Renal pelvis (tissue), 4 donors: Measurements from ENCODE around the gene RHOB. TPM values are rescaled to one million over a fixed set of nuclear protein-coding genes. Genes with fewer than 3 reads are reported as not detected.
"Not testable (repeated sequence)": the region's sequence is repeated elsewhere in the genome, so short reads cannot be mapped to it uniquely, and the experiment has no call there.

Source experiments
- DNase-seq: peaks from one replicate; pipeline ENCODE4 v3.0.0-alpha.2; 2013
- polyA plus RNA-seq, 3 donors: library from polyadenylated mRNA; unstranded; fragments of 120-200 nt; gene quantifications; one replicate each; pipeline ENCODE4 v1.2.1, GENCODE V29; 2013; ENCODE audit not compliant: insufficient read length in 3 of 3

RHOB gene
- polyA plus RNA-seq, 3 donors, result 69.8 to 99.7 (median 90.9) TPM

DNA sequence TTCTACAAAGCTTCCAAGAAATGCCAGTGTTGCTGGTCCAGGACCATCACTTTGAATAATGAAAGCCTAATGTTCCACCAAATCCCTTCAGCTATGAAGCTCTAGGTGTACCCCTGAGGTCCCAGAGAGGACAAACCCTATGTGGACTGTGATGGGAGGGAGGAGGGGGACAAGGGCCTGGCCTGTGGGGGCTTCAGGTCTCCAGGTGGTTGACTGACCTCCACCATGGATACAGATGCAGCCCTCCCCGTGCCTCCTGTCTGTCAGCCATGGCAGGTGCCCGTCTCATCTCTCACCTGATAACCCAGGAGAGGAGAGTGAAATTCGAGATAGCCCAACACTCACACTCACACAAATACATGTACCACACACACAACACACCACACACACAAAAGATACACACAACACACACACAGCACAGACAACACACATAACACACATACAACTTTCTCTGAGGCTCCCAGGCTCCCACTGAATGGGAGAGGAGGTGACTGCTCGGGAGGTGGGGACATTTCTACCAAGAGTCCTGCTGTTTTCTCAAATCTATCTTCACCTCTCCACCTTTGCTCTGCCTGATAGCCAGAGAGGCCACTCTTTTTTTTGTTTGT, 12.8 kb upstream of the RHOB start:
- DNase-seq, result no peak

DNA sequence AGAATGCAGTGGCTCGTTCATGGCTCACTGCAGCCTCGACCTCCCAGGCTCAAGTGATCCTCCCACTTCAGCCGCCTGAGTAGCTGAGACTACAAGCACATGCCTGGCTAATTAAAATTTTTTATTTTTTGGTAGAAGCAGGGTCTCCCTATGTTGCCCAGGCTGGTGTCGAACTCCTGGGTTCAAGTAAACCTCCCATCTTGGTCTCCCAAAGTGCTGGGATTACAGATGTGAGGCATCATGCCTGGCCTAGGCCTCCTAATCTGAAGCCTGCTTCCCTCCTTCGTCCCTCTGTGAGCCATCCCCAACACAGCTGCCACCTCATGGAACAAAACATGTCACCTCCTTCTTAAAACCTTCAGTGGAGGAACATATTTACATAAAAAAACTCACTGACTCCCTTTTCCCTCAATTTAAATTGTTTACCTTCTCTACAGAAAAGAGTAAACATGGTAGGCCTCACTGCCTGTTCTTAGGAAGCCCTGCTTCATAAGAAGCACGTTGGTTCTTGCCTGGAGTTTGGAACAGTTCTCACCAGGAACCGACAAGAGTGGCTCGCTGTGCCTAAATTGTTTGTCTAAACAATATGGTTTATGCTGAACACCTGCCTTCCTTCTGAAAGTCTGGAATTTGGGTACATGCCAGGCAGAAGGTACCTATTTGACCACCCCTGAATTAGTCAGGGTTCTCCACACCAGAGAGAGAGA, 12.1 kb upstream of the RHOB start:
- no peak for DNase-seq

DNA sequence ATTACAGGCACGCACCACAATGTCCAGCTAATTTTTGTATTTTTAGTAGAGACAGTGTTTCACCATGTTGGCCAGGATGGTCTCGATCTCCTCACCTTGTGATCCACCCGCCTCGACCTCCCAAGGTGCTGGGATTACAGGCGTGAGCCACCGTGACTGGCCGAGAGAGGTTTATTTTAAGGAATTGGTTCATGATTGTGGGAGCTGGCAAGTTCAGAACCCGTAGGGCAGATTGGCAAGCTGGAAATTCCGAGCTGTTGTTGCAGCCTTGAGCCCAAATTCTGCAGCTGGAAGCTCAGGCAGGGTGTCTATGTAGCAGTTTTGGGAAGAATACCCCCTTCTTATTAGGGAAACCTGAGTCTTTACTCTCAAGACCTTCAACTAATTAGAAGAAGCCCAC, 11.4 kb upstream of the RHOB start:
- not testable (repeated sequence) for DNase-seq

DNA sequence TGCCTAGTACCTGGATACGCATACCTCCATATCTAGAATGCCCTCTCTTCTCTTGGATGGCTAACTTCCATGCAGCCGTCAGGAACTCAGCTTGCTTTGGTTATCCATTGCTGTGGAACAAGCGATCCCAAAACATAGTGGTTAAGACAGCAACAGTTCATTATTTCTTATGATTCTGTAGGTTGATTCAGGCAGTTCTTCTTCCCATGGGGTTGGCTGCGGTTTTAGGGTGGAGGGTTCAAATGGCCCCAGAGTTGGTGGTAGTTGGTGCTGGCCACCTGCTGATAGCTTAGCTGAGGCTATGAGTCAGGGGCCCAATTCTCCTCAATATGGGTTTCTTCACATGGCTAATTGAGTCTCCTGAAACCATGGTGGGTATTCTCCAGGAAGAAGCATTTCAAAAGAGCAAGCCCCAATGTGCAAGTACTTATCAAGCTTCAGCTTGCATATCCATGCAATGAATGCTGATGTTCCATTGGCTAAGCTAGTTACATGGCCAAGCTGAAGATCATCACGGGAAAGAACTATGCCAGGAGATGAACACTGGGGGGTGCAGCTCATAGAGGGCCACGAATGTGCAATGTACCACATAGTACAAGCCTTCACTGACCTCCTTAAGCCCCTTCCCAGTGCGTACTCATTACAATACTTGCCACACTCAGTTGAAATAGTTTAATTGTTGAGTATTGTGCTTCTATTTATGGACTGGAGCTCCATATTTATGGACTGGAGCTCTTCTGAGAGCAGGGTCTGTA, 10.0 kb upstream of the RHOB start:
- no peak for DNase-seq

DNA sequence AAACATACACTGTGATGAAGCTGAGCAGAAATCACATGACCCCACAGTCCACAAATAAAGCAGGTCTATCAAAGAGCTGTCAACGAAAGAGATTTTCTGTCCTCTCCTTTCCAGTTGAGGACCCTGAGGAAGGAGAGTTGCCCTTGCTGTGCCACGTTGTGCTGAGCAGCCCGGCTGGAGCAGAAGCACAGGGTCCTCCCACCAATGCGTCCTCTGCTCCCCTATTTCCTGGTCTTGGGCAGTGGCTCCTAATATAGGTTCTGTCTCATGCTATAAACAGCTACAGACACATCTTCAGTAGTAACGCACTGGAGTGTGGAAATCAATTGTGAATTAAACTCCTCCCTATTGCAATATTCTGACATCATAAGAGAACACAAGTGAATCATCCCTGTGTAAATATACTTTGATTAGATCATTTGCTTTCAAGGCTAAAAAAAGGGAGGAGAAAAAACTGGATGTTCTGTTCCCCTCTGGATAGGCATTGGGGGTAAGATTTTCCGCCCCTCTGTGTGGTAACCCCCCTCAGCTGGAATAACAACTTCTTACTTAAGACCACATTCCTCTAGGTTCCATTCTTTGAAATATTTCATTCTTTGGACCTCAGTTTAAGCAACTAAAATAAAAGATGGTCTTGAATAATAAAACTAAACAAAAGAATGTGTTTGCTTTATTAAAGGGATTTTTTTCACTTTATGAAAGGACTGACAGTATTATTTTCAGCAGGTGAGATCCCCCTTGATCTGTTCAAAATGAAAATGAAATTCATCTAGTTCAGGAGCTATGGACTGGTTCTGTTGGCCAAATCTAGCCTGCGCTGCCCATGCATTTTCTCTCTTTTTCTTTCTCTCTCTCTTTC, 8.3 kb upstream of the RHOB start:
- no peak for DNase-seq

DNA sequence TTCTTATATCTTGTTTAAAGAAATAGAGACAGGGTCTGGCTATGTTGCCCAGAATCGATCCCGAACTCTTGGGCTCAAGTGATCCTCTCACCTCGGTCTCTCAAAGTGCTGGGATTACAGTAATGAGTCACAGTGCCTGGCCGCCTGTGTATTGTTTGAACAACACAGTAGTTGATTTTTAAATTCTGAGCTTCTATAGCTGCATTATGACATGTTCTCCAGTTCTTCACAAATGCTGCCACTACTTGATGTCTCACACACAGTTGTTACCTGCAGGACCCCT, 7.7 kb upstream of the RHOB start:
- no peak for DNase-seq

DNA sequence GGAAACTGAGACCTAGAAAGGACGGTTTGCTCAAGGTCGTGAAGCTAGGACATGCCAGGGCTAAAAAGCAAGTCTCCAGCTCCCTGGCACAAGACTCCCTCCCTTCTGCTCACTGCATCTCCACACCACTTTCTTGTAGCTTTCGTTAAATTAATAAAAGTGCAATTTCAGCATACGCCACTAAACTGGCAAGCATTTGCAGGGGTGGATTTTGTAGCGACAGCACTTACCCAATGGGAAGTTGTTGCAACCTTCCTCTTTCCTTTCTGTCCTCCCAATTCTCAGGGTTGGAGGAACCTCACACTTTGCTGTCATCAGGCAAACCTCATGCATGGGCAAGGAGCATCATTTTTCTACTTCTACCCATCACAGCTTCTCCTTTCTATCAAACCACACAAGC, 7.4 kb upstream of the RHOB start:
- DNase-seq, result no peak

DNA sequence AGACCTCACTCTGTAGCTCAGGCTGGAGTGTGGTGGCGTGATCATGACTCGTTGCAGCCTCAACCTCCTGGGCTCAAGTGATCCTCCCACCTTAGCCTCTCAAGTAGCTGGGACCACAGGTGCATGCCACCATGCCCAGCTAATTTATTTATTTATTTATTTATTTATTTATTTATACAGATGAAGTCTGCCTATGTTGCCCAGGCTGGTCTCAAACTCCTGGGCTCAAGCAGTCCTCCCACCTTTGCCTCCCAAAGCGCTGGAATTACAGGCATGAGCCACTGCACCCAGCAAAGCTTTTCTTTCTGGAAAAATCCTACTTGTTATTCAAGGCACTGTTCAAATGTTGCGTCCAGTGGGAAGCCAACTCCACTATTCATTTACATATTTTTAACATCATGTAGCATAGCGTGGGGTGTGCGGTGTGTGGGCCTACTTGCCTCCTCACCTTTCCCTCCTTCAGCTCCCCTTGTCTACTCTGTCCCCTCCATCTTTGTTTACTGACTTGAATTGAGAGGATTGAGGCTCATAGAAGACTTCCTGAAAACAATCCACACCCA, 6.8 kb upstream of the RHOB start:
- no peak for DNase-seq

DNA sequence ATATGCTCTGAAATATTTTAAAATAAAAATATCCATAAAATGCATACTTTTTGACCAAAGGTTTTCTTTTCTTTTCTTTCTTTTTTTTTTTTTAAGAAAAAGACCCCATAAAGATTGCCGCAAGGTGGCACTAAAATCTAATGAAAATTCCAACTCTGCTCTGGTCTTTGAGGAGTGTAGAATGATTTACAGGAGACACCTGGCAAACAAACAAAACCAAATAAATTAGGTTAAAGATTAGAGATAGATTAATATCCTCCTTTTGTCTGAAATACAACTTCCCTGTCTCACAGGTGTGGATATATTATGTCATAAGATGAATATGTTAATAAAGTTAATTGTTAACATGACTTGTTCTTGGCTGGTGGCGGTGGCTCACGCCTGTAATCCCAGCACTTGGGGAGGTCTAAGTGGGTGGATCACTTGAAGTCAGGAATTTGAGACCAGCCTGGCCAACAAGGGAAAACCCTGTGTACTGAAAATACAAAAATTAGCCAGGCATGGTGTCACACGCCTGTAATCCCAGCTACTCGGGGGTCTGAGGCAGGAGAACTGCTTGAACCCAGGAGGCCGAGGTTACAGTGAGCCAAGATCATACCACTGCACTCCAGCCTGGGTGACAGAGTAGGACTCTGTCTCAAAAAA, 3.5 kb upstream of the RHOB start:
- DNase-seq, result no peak

DNA sequence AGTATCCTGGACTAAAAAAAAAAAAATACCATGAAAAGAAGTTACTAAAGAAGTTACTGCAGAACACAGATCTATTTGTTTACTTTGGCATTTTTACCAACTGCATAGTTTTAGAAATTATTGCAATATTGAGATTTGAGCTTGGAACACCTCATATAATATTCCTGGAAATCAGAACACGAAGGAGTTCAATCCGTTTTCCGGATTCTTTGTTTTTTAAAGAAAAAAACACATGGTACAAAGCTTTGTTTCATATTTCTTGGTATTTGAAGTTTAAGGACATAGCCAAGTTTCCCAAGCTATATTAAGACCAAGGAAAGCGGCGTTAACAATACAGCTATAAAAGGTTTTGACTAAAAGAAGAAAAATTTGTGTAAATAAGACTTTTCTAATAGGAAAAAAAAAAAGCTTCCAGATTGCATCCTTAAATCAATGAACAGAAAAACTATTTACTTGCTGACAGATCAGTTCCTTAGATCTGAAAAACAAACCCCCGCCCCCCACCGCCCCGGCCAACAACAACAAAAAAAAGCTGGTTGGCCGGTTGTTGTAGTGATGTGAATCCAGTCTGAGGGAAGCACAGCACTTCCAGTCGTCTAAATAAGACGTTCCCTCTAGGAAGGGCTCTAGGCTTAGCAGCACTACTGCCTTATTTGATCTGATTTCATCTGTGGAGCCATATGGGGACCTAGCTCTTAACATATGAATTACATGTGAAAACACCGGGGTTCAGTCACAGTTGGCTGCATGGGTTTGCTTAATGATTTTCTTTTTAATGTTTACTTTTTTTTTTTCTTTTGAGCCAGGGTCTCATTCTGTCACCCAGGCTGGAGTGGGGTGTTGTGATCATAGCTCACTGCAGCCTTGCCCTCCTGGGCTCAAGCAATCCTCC, 2.5 kb upstream of the RHOB start:
- DNase-seq, result no peak

DNA sequence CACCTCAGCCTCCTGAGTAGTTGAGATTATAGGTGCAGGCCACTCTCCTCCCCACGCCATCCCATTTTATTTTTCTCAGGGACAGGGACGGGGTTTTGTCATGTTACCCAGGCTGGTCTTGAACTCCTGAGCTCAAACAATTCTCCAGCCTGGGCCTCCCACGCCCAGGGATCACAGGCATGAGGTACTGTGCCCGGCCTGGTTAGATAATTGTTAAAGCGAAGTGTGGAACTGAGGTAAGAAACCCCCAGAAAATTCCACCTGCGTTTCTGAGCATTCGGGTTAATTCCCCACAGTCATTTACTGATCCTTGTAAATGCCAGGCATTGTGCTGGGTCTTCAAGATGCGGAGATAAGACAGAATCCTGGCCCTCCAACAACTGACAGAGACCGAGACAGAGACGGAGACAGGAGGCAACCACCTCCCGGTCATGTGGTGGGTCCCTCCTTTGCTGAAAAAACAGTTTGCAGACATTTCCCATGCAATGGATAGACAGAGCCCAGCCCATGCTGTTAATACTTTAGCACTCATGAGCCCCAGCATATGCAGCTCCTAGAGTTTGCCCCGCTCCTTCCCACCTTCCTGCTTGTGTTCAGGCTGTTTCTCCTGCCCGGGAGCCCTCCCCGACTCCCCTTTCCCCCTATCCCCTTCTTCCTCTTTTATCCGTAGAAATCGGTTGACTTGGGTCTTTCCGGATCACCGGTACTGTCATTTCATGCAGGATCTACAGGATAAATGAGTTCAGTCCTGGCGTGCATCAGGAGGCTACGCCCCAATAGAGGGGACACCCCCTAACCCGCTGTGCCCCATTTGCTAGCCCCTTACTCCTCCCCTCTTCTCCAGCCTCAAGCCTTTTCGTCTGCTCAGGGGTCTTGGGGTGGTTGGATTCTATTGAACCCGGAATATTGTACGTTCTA, 1.6 kb upstream of the RHOB start:
- DNase-seq, result no peak

DNA sequence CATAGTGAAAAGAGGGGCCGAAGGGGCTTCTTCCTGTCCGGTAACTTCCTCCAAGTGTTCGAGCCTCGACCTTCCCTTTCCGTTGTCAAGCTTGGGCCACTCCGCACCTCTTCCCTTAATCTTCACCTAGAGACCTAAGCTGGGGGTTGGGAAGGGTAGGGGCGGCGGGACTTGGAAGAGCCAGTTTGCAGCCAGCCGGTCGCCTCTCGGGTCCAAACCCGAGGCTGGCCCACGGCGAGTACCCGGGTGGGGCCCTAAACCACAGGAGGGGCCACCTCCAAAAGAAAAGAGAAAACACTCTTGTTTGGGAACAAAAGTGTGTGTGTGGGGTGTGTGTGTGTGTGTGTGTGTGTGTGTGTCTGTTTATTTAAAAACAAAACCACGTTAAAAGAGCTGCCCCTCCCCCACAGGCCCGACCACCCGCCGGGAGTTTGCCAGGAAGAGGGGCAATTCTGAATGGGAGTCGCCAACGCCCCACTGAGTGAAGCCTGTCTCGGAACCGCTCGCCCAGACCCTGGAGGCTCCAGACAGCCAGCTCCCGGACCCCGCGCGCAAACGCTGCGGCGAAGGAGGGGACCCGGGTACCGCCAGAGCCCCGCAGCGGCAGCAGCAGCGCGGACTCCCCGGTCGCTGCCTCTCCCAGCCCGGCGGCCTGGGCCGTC, 488 bp upstream of the RHOB start:
- DNase-seq, result no peak

DNA sequence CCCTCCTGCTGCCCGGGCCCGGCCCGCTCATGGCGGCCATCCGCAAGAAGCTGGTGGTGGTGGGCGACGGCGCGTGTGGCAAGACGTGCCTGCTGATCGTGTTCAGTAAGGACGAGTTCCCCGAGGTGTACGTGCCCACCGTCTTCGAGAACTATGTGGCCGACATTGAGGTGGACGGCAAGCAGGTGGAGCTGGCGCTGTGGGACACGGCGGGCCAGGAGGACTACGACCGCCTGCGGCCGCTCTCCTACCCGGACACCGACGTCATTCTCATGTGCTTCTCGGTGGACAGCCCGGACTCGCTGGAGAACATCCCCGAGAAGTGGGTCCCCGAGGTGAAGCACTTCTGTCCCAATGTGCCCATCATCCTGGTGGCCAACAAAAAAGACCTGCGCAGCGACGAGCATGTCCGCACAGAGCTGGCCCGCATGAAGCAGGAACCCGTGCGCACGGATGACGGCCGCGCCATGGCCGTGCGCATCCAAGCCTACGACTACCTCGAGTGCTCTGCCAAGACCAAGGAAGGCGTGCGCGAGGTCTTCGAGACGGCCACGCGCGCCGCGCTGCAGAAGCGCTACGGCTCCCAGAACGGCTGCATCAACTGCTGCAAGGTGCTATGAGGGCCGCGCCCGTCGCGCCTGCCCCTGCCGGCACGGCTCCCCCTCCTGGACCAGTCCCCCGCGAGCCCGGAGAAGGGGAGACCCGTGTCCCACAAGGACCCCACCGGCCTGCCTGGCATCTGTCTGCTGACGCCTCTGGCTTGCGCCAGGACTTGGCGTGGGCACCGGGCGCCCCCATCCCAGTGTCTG, 767 bp downstream of the RHOB start:
- no peak for DNase-seq

DNA sequence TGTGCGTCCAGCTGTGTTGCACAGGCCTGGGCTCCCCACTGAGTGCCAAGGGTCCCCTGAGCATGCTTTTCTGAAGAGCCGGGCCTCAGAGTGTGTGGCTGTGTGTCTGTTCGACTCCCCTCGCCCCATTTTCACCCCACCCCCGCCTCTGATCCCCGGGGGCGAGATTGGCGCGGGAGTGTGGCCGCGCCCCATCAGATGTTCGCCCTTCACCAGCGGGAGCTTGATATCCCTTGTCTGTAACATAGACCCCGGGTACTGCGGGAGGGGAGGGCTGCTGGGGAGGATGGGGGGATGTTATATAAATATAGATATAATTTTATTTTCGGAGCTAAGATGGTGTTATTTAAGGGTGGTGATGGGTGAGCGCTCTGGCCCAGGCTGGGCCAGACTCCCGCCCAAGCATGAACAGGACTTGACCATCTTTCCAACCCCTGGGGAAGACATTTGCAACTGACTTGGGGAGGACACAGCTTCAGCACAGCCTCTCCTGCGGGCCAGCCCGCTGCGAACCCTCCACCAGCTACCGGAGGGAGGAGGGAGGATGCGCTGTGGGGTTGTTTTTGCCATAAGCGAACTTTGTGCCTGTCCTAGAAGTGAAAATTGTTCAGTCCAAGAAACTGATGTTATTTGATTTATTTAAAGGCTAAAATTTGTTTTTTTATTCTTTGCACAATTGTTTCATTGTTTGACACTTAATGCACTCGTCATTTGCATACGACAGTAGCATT, 1.5 kb downstream of the RHOB start:
- DNase-seq, result no peak

DNA sequence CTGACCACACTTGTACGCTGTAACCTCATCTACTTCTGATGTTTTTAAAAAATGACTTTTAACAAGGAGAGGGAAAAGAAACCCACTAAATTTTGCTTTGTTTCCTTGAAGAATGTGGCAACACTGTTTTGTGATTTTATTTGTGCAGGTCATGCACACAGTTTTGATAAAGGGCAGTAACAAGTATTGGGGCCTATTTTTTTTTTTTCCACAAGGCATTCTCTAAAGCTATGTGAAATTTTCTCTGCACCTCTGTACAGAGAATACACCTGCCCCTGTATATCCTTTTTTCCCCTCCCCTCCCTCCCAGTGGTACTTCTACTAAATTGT, 2.1 kb downstream of the RHOB start:
- DNase-seq, result no peak

DNA sequence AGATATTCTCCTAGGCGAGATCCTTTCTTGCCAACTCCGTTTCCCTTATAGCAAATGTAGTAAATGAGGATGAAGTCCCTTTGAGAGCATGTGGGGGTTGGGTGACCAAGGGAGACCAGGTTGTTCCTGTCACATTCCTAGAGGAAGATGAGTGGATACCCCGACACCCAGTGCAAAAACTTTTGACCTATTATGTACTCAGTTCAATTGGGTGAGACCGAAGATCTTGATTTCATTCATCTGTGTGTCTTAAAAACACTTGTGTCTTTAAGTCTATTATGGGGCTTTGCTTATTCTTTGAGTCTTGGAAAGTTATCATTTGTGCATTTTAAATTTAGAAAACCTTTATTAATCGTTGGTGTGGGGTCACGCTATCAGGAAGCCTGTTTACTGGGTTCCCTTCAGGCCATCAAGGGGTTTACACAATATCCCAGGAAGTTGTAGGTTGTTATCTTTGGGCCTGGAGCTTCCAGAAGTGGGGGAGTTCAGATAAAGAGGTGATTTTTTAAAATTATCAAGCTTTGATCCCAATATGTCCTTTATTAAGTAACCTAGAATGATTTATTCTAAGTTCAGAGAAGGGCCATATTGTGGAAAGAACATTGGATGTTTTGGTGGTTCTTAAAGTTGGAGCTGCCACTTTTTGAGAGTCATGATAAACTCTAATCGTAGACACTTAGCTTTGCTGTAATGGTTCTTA, 2.8 kb downstream of the RHOB start:
- no peak for DNase-seq
